Esophagus muscularis mucosa (tissue), 3 donors: ENCODE data around the gene SPARCL1.

Source experiments
- POLR2A ChIP-seq: fragments of 450-650 bp; IDR thresholded peaks from one replicate; pipeline ENCODE4 v1.6.1; 2017; ENCODE audit warnings: antibody characterized with exemption, moderate library complexity, mild to moderate bottlenecking, low read depth
- POLR2AphosphoS5 ChIP-seq, 2 donors: sonication (generic); formaldehyde crosslinking; IDR thresholded peaks; one replicate each; pipeline ENCODE4 v1.6.1; 2017; ENCODE audit warnings: antibody characterized with exemption in 2 of 2
- TF ChIP-seq, protein P1 (sequence below), 3 experiments: fragments of 200-600 bp in 2 of 3; fragments of 450-650 bp in 1 of 3; sonication (generic) in 2 of 3; IDR thresholded peaks; one replicate each; pipeline ENCODE4 v1.5.1; 2017 to 2019; ENCODE audit warnings: antibody characterized with exemption in 3 of 3, mild to moderate bottlenecking in 2 of 3, moderate library complexity in 1 of 3

DNA sequence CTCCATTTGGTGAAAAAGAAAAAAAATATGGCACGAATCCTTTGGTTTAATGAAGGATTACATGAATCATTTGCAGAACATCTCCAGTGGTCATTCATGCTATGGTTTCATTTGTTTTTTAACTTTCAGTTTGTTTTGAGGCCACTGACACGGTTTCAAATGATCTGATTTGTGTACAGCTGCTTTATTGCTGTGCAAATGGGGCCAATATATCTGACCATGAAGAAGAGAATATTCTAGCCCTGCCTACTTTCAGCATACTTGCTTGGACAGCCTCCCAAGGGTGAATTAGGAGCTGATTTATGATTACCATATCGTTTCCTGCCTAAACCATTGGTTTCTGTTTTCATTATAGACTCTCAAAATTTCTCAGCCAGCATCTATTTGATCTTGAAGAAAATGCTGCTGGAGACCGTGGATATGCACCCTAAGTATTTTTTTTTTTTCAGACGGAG is 30.7 kb downstream of the SPARCL1 start:
- TF ChIP-seq, protein P1, sequence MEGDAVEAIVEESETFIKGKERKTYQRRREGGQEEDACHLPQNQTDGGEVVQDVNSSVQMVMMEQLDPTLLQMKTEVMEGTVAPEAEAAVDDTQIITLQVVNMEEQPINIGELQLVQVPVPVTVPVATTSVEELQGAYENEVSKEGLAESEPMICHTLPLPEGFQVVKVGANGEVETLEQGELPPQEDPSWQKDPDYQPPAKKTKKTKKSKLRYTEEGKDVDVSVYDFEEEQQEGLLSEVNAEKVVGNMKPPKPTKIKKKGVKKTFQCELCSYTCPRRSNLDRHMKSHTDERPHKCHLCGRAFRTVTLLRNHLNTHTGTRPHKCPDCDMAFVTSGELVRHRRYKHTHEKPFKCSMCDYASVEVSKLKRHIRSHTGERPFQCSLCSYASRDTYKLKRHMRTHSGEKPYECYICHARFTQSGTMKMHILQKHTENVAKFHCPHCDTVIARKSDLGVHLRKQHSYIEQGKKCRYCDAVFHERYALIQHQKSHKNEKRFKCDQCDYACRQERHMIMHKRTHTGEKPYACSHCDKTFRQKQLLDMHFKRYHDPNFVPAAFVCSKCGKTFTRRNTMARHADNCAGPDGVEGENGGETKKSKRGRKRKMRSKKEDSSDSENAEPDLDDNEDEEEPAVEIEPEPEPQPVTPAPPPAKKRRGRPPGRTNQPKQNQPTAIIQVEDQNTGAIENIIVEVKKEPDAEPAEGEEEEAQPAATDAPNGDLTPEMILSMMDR (IDR thresholded peaks at IDR 0.05) = no peak
- TF ChIP-seq POLR2A = no peak
- TF ChIP-seq POLR2AphosphoS5 (IDR thresholded peaks at IDR 0.05) = peak in 1 of 2 donors; percentile 16
